ENCODE results near the gene KLHL11. TPM values are rescaled to one million over a fixed set of nuclear protein-coding genes. Genes with fewer than 3 reads are reported as not detected.
A peak's percentile ranks its signal among the peaks of the same experiment; 100 is the strongest.

Gene KLHL11
- total and polyA plus RNA-seq, 4 donors = 0.63 to 27.7 (median 6.8) TPM

- Histone ChIP-seq H3K27ac (ENCODE audit: low read depth in 1 of 2, low read length in 1 of 2) (peak within 1 kb of the TSS in 1 of 2 donors; percentile 64), H3K4me1 (ENCODE audit: control insufficient read depth in 5 of 5, insufficient read depth in 5 of 5, low read length in 5 of 5) (peaks cover 0 to 23% (median 13%) of the 10 kb centered on the region in 5 donors)
- peak; percentile 49 for ATAC-seq (ENCODE audit: insufficient read depth, low FRiP score)
These were observed 52.7 kb downstream of the KLHL11 start, which contains the start of gene FKBP10 for GRCh38 chr17:41812381-41813151. FKBP10 (plus strand) TSS chr17:41813004; CDS start chr17:41813035, 31 bp downstream.

GRCh38 chr17:41811549-41812380, 53.5 kb downstream of the KLHL11 start, which contains the start of gene P3H4:
P3H4 (minus strand) TSS chr17:41811949; CDS start chr17:41811915, 34 bp downstream.
- Histone ChIP-seq H3K9ac (ENCODE audit: insufficient read depth in 1 of 2, low read length in 2 of 2) (peak within 1 kb of the TSS; percentile 23 to 46), H3K36me3 (ENCODE audit: control insufficient read depth in 4 of 4, insufficient read depth in 4 of 4, low read length in 4 of 4) (peaks cover 0 to 9% (median under 1%) of the 10 kb centered on the region in 4 donors), H3K4me3 (peak within 1 kb of the TSS; percentile 79), H3K4me1 (ENCODE audit: control insufficient read depth in 5 of 5, insufficient read depth in 5 of 5, low read length in 5 of 5) (peaks cover 0 to 23% (median 13%) of the 10 kb centered on the region in 5 donors), H3K27me3 (ENCODE audit: control insufficient read depth in 3 of 3, insufficient read depth in 3 of 3, low read length in 2 of 3) (no peaks in the 10 kb centered on the region), H3K27ac (ENCODE audit: low read depth in 1 of 2, low read length in 1 of 2) (peak within 1 kb of the TSS in 1 of 2 donors; percentile 64), H3K9me3 (ENCODE audit: control insufficient read depth in 4 of 4, insufficient read depth in 3 of 4, low read length in 3 of 4) (no peaks in the 10 kb centered on the region)
- peak; percentile 83 to 90 (median 87) for DNase-seq
- ATAC-seq (ENCODE audit: insufficient read depth, low FRiP score) = peak; percentile 90
- 0% methylated on average over 67 to 96 of the region's 96 CpGs for WGBS, 2 donors
- TF ChIP-seq CTCF (IDR thresholded peaks at IDR 0.05; ENCODE audit: control extremely low read depth, extremely low read depth) = peak; percentile 53

More at GRCh38 chr17:41812381-41813151, 52.7 kb downstream of the KLHL11 start, which contains the start of gene FKBP10:
- no peaks in the 10 kb centered on the region for H3K9me3 ChIP-seq (ENCODE audit: control insufficient read depth in 4 of 4, insufficient read depth in 3 of 4, low read length in 3 of 4)
- H3K9ac ChIP-seq (ENCODE audit: insufficient read depth in 1 of 2, low read length in 2 of 2) = peak within 1 kb of the TSS; percentile 46 to 66
- peak; percentile 95 to 97 (median 97) for DNase-seq
- peaks cover 0 to 8% (median 1%) of the 10 kb centered on the region in 4 donors for H3K36me3 ChIP-seq (ENCODE audit: control insufficient read depth in 4 of 4, insufficient read depth in 4 of 4, low read length in 4 of 4)
- WGBS, 2 donors = 4% methylated on average over 34 to 35 of the region's 35 CpGs
- H3K4me3 ChIP-seq = peak within 1 kb of the TSS; percentile 79
- no peaks in the 10 kb centered on the region for H3K27me3 ChIP-seq (ENCODE audit: control insufficient read depth in 3 of 3, insufficient read depth in 3 of 3, low read length in 2 of 3)
- TF ChIP-seq CTCF (IDR thresholded peaks at IDR 0.05; ENCODE audit: control extremely low read depth, extremely low read depth) = no peak

GRCh38 chr17:41810659-41811548, 54.3 kb downstream of the KLHL11 start:
- H3K4me3 ChIP-seq = peak overlapping the region; percentile 79
- H3K27ac ChIP-seq (ENCODE audit: low read depth in 1 of 2, low read length in 1 of 2) = peak overlapping the region in 1 of 2 donors; percentile 64
- peaks cover 0 to 6% (median 1%) of the 10 kb centered on the region in 4 donors for H3K36me3 ChIP-seq (ENCODE audit: control insufficient read depth in 4 of 4, insufficient read depth in 4 of 4, low read length in 4 of 4)
- H3K4me1 ChIP-seq (ENCODE audit: control insufficient read depth in 5 of 5, insufficient read depth in 5 of 5, low read length in 5 of 5) = peaks cover 0 to 23% (median 13%) of the 10 kb centered on the region in 5 donors
- DNase-seq (no peak), ATAC-seq (ENCODE audit: insufficient read depth, low FRiP score) (no peak)
- H3K9ac ChIP-seq (ENCODE audit: insufficient read depth in 1 of 2, low read length in 2 of 2) = peak overlapping the region in 1 of 2 donors; percentile 23
- 31% methylated on average over 58 of the region's 58 CpGs for WGBS, 2 donors
- TF ChIP-seq CTCF (IDR thresholded peaks at IDR 0.05; ENCODE audit: control extremely low read depth, extremely low read depth) = no peak
- H3K27me3 ChIP-seq (ENCODE audit: control insufficient read depth in 3 of 3, insufficient read depth in 3 of 3, low read length in 2 of 3) = no peaks in the 10 kb centered on the region
- no peaks in the 10 kb centered on the region for H3K9me3 ChIP-seq (ENCODE audit: control insufficient read depth in 4 of 4, insufficient read depth in 3 of 4, low read length in 3 of 4)
